GM18873 (cell line): Measurements from ENCODE around the gene ZNF526.

ENCODE experiments used
- ATAC-seq: cut with Tn5 transposase; IDR thresholded peaks from one replicate; pipeline ENCODE4 v1.9.1; 2021; ENCODE audit warnings: mild to moderate bottlenecking, moderate library complexity, moderate number of reproducible peaks; ENCODE audit not compliant: unreplicated experiment, low FRiP score

Gene ZNF526, protein sequence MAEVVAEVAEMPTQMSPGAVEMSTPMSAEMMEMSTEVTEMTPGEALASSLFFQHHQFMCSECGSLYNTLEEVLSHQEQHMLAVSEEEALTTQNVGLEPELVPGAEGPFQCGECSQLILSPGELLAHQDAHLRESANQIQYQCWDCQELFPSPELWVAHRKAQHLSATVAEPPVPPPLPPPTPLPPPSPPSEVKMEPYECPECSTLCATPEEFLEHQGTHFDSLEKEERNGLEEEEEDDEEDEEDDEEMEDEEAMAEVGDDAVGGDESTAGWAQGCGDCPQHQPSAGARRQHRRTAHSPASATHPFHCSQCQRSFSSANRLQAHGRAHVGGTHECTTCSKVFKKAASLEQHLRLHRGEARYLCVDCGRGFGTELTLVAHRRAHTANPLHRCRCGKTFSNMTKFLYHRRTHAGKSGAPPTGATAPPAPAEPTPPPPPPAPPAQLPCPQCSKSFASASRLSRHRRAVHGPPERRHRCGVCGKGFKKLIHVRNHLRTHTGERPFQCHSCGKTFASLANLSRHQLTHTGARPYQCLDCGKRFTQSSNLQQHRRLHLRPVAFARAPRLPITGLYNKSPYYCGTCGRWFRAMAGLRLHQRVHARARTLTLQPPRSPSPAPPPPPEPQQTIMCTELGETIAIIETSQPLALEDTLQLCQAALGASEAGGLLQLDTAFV

DNA sequence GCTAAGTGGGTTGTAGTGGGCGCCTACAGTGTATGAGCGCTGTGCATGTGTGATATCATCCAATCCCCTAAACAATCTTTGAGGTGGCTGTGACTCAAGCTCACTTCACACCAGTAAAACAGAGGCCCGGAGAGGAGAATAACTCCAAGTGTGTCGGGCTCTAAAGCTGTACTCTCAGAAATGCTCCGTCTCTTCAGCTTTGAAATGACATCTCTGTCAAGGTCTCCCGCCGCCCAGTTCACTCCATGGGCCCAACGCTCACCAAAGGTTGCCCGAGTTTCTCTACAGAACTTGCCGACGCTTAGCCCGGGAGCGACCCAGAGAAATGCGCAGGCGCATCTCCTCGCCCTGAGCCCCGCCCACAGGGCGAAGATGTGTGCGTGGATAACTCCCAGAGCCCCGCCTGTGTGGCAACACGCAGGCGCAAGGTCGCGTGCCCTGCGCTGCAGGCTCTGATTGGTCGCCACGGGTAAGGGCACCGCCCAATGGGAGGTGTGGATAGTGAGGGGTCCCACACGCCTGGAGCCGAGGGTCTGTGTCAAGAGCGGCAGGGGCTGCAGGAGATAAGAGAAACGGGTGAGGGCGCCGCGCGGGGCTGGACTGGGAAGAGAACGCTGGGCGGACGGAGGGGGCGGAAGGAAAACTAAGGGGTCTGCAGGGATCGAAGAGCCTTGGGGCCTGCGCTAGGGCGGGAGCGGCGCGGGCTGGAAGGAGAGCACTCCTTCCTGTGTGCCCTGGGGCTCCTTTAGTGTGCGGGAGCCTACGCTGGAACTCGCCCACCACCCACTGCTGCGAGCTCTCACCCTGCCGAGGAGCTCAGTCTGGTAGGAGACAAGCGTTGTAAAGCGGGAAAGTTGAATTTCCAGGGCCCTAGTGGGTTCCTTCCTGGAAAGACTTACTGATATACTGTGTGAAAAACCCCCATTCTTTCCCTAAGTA lies at the start of gene ZNF526:
TSS of gene ZNF526 (plus strand) at position 501 of the 939 bp plus-strand sequence. CDS start 4,092 bp downstream, outside the sequence.
- peak; percentile 52 for ATAC-seq

DNA sequence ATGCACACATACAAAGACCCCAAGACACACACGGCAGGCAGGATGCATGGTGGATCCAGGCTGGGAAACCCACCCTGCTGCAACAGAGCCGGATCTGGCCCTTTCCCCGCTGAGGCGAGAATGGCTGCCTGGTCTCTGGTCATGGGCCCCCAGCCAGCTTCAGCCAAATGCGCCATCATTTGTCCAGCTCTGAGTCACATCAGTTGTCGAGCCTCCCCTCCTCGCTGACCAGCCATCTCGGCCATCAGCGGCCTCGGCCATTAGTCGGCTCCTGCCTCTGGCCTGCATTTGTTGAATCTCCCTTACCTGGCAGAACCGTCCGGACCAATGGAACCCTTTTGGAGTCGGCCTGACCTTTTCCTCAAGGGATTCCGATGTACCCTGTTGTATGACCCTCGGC lies 49.4 kb upstream of the ZNF526 start:
- ATAC-seq: no peak

DNA sequence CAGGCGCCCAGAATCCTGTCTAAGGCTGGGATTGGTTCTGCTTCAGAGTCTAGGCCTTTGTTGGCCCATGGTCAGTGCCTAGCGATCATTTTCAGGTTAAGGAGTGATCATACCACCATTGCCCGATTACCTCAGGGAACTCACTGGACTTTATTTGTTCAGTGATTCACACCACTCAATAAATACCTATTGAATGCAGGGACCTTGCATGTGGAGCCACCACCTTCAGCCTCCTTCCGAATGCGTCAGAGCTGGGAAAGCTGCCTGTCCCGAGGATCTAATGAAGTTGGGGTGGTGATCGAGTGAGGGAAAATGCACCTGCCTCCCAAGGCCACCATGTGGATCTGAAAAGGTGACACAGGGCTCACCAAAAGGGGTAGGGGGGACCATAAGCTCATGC lies 47.9 kb upstream of the ZNF526 start:
- no peak for ATAC-seq

DNA sequence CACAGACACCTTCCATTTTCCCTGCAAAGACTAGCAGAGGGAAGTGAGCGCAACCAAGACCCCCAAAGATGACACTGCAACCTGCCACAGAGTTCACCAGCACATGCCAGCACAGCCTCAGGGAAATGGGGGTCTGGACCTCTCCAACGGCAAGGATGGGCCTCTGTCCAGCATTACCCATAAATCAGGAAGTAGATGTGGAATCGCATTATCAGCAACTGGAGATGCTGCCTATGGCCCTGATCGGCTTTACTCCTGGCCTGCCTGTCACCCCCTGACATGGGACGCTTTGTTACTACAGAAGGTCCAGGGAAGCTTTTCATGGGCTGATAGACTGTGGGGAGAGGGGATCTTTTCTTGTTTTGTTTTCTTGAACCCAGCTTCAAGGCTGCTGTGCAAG lies 46.4 kb upstream of the ZNF526 start:
- ATAC-seq: no peak

DNA sequence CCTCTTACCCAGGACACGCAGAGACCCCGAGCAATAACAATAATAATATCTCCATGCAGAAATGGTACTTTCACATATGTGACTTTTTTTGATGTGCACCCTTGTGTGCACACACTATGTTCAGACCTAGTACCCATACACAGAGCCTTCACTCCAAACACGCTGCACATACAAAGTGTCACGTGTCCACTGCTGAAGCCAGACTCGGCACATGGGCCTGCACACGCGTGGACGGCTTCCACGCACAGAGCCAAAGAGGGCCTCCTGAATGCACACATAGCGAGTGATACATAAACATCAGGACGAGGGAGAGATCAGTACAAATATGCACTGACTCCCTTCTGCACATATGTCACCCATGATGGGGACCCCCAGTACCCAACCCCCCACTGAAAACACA lies 45.9 kb upstream of the ZNF526 start:
- ATAC-seq: no peak

DNA sequence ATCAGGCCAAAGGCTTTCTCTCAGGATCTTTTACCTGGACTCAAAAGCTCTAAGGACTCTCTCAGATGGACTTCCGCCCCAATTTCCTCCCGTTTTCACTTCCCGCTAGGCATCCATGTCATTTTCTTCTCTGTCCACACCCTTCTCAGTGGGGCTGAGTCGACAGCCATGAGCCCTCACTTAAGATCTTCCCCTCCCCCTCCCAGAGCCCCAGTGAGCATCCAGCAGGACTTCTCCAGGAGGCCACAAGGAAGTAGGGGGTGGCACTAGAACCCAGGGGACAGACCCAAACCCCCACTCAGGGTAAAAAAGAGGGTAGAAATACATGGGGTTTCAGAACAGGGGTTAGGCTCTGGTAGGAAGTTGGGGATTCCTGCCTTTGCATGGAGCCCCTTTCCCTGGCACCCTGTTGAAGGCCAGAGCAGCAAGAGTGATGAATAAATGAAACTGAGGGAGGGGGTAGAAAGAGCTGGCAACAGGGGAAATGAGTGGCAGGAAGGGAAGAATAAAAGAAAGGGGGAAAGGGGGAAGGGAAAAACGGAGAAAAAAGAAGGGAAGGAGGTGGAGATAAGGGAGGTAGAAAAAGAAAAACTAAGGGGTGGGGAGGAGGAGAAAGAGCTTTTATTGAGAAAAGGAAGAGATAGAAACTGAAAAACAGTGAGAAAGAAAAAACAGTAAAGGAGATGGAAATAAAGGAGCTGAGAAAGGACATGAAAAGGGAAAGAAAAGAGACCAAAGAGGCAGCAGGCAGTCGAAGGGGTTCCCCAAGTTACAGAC lies 45.0 kb upstream of the ZNF526 start:
- no peak for ATAC-seq

DNA sequence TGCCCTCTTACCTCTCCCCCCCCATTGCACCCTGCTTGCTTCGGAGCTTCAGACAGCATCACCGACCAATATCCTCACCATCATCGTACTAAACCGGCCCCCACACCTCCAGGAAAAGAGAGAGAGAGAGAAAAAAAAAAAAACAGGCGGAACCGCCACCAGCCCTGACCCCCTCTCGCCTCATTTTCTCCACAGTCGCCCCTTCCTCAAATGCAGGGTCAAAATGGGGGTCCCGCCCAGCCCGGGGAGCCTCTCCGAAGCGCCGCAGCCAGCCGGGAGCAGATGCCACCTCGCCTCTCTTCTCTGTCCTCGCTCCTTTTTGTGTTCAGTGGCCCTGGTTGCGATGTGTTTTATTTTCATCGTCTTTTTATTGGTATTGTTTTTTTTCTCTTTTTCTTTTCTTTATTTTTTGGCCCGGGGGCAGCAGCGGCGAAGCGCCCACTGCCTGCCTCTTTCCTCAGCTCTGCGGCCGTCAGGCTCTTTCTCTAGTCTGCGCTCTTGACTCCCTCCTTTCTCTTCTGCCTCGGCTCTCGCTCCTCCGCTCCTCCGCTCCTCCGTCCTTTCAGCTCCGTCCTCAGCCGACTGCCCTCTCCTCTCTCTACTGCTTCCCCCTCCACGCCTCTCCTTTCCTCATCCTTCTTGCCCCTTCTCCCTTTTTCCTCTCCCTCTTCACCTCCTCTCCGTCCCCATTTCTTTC lies 44.0 kb upstream of the ZNF526 start:
- ATAC-seq: no peak

DNA sequence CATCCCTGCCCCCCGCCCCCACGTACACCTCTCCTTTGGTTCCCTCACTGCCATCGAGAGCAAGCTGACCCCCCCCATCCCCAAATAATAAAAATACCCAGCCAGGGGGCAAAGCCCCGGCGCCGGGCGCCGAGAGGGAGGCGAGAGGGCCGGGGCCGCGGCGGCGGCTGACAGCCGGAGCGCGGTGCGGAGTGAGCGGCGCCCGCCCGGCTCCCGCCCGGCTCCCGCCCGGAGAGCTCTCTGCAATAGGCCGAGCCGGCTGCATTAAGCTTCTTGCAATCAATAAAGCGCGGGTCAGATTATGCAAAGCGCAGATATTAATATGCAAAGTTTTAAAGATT lies 43.5 kb upstream of the ZNF526 start:
- ATAC-seq: no peak

DNA sequence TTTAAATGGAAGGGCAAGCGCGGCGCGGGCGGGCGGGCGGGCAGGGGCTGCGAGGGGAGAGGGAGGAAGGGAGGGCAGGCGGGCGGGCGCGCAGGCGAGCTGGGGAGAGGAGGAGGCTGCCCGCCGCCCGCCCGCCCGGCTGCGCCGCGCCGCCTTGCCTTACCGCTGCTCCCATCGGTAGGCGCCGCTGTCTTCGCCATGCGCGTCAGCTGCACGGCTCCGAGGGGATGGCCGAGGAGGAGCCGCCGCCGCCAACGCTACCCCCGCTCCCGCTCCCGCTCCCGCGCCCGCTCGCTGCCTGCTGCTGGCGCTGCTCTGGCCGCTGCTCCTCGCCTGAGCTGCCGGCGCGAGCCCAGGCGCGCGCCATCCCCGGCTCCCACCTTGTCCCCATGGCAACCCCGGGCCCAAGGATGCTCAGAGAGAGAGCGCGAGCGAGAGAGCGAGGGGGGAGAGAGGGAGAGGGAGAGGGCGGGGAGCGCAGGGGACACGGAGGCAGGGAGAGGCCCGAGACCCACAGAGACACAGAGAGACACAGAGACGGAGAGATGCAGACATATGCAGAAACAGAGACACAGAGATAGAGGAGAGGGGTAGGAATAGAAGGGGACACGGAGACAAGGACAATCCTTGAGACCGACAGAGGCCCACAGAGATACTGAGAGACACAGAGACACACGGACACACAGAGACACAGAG lies 43.0 kb upstream of the ZNF526 start:
- ATAC-seq: no peak

DNA sequence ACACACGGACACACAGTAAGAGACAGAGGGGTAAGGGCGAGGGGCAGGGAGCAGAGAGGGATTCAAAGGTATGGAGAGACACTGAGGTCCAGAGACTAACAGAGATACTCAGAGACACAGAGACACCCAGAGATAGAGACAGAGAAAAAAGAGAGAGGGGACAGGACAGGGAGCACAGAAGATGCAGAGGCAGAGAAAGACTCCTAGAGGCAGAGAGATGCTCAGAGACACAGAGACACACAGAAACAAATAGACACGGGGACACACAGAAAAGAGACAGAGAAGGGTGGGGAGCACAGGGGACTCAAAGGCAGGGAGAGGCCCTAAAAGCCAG lies 42.5 kb upstream of the ZNF526 start:
- ATAC-seq: no peak

DNA sequence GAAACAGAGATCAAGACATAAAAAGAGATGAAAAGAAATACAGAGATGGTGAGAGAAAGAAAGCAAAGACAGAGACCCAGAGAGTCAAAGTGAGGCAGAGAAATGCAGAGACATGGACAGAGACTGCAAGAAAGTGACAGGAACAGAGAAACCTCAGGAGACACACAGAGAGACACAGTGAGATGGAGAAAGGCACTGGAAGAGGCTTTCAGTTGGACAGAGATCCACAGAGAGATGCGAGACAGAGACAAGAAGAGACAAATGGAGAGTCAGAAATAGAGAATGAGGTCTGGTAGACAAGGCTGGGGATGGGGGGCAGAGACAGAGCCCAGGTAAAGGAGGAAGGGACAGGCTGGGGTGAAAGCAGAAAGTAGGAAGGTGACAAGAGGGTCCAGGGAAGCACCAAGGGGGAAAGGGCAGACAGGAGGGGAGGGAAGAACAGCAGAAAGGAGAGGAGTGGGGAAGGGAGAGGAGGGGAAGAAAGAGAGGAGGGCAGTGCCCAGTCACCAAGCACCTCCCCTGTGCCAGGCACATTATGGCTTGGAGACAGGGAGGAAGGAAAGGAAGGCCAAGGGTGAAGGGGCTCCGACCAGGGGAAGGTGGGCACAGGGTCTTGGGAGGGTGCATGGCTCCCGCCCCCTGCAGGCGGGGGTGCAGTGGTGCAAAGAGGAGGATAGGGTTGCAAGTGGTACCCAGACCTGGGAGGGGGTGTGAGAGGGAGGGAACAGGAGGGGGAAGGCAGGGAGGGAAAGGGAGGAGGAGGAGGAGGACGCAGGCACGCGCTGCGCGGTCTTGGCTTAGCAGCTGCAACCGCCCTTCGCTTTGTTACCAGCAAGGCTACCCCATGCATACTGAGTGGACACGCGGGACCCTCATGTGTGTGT lies 41.1 kb upstream of the ZNF526 start:
- ATAC-seq: no peak

DNA sequence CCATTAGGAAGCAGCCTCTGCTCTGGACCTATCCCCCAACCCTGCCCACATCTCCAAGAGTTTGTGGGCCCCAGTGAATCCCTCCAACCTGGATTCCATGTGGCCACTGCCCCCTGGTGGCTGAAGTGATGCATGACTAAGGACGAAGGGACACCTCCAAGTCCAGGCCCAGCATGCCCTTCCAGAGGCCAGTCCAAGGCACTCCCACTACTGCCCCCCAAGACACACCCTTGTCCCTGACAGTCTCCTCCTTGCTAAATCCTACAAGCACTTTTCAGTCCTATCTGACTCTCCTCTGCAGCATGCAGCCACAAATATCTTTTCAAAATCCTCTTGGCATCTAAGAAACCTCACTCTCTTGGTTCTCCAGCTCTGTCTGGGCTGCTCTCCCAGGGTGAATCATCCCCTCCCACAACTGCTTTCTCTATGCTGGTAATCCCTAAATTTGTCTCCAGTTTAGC lies 35.7 kb upstream of the ZNF526 start:
- ATAC-seq: no peak

DNA sequence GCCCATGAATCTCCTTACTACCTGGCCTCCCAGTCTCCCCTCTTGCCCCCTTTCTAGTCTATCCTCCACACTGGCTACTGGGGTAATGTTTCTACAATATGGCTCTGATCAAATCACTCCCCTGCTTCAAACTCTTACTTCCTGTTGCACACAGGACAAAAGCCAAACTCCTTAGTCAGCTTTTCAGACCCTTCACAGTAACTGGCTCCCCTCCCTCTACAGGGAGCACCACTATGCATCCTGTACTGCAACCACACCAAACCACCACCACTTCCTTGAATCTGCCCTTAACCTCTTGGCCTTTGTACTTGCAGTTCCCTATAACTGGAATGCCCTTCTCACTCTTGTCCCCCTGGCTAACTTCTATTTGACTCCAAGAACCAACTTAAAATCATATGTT lies 34.8 kb upstream of the ZNF526 start:
- ATAC-seq: no peak

DNA sequence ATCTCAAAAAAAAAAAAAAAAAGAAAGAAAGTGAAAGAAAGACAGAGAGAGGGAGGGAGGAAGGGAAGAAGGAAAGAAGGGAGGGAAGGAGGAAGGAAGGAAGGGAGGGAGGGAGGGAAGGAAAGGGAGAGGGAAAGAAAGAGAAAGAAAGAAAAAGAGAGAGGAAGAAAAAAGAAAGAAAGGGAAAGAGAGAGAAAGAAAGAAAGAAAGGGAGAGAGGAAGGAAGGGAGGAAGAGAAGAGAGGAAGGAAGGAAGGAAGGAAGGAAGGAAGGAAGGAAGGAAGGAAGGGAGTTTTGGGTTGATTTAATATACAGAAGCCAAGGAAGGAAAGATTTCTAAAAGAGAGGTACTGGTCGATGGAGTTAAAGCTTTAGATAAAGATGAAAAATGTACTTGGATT lies 31.4 kb upstream of the ZNF526 start:
- ATAC-seq: no peak

DNA sequence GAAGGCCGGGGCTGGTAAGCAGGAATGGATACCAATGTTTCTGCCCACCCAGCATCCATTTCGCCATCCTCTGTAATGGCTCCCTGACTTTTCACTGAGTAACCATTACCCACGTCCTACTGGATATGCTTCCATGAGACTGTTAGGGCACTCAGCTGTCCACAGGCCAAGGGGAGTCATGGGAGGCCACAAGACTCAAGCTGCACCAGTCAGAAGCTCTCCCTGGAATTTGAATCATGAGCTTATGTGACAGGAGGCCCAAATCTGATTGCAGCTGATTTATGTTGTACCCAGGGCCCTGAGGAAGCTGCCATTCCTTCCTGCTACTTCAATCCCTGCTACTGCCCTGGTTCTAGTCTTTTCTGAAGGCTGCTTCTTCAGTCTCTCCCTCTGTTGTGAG lies 31.0 kb upstream of the ZNF526 start:
- no peak for ATAC-seq

DNA sequence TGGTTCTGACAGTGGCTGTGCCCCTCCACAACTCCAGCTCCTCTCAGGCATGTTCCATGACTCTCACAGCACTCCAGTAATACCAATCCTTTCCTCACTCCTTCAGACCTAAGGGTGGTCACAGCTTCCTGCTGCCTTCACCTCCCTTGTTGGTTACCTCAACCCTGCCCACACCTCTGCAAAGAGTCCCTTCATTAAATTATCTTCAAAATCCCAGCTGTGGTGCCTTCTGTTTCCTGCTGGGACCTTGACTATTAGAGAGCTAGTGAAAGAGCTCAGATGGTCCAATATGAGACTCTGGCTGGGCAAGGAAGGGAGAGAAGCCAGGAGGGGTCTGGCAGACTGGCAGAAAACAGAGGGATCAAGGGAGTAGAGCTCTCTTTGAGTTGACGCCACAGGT lies 28.8 kb upstream of the ZNF526 start:
- ATAC-seq: no peak

DNA sequence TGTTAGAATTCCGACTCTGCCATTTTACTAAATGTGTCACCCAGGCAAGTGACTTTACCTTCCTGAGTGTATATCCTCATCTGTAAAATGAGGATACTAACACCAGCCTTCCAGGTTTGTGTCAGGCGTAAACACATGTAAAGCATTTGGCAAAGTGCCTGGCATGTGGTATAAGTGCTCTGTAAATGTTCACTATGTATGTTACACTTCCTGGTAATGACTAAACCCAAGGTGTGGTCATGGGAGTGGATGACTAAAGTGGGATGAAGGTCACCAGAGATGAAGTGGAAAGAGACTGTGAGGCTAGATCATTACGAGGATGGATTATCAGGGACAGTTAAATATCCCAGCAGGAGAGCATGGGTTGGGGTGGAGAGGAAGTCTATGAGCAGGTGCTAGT lies 28.3 kb upstream of the ZNF526 start:
- no peak for ATAC-seq

DNA sequence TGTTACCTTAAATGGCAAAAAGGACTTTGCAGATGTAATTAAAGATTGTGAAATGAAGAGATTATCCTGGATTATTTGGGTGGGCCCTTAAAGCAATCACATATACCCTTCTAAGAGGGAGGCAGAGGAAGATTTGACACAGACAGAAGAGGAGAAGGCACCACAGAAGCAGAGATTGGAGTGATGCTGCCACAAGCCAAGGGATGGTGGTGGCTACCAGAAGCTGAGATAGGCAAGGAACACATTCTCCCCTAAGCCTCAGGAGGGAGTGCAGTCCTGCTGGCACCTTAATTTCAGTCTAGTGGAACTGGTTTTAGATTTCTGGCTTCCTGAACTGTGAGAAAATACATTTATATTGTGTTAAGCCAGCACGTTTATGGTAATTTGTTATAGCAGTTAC lies 26.8 kb upstream of the ZNF526 start:
- no peak for ATAC-seq
